ENCODE data around the gene FOXP4. TPM values are rescaled to one million over a fixed set of nuclear protein-coding genes. Genes with fewer than 3 reads are reported as not detected.

Gene FOXP4
- total and polyA plus RNA-seq, 2 of the 13 experiments (the other 11 are each of a cell fraction or from before 2014, with no cell fraction given): 11.0 to 12.4 TPM

- TF ChIP-seq ZNF768 (CRISPR knock-in tag; IDR thresholded peaks at IDR 0.05): no peak
- TF ChIP-seq ZNF430 (CRISPR knock-in tag; IDR thresholded peaks at IDR 0.05): no peak
- TF ChIP-seq NFKBIZ (CRISPR knock-in tag; IDR thresholded peaks at IDR 0.05): no peak
- TF ChIP-seq ZNF639 (CRISPR knock-in tag; conservative IDR thresholded peaks at IDR 0.05): no peak
- TF ChIP-seq NFE2 (CRISPR knock-in tag; IDR thresholded peaks at IDR 0.05): no peak
- no peak for TF ChIP-seq ZNF354B (CRISPR knock-in tag; IDR thresholded peaks at IDR 0.05)
- peak; percentile 50; the same call in 1 of the 2 replicates for TF ChIP-seq ZNF580 (CRISPR knock-in tag; IDR thresholded peaks at IDR 0.05; ENCODE audit: borderline replicate concordance, low read depth)
- TF ChIP-seq, protein P1, sequence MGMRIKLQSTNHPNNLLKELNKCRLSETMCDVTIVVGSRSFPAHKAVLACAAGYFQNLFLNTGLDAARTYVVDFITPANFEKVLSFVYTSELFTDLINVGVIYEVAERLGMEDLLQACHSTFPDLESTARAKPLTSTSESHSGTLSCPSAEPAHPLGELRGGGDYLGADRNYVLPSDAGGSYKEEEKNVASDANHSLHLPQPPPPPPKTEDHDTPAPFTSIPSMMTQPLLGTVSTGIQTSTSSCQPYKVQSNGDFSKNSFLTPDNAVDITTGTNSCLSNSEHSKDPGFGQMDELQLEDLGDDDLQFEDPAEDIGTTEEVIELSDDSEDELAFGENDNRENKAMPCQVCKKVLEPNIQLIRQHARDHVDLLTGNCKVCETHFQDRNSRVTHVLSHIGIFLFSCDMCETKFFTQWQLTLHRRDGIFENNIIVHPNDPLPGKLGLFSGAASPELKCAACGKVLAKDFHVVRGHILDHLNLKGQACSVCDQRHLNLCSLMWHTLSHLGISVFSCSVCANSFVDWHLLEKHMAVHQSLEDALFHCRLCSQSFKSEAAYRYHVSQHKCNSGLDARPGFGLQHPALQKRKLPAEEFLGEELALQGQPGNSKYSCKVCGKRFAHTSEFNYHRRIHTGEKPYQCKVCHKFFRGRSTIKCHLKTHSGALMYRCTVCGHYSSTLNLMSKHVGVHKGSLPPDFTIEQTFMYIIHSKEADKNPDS (CRISPR knock-in tag; IDR thresholded peaks at IDR 0.05): no peak
- TF ChIP-seq PHF20 (CRISPR knock-in tag; IDR thresholded peaks at IDR 0.05): 0 out of 2 replicates have a peak, but pooled peaks have one; percentile 30
- TF ChIP-seq ZFP82 (CRISPR knock-in tag; IDR thresholded peaks at IDR 0.05; ENCODE audit: borderline replicate concordance): no peak
- TF ChIP-seq HHEX (CRISPR knock-in tag; IDR thresholded peaks at IDR 0.05): no peak
- peak; percentile 74 for TF ChIP-seq SALL1 (CRISPR knock-in tag; IDR thresholded peaks at IDR 0.05)
- TF ChIP-seq ARNT2 (CRISPR knock-in tag; IDR thresholded peaks at IDR 0.05; ENCODE audit: low read depth): peak; percentile 61; the same call in 1 of the 2 replicates
- TF ChIP-seq ZNF546 (CRISPR knock-in tag; conservative IDR thresholded peaks at IDR 0.05): no peak
- TF ChIP-seq U2AF1 (optimal IDR thresholded peaks at IDR 0.05; ENCODE audit: low read depth, low read length): no peak
- TF ChIP-seq IKZF4 (CRISPR knock-in tag; IDR thresholded peaks at IDR 0.05; ENCODE audit: borderline replicate concordance, low read depth, not compliant biosample characterization): no peak
- no peak for TF ChIP-seq THYN1 (CRISPR knock-in tag; IDR thresholded peaks at IDR 0.05; ENCODE audit: borderline replicate concordance, low read depth)
- no peak for TF ChIP-seq FOXJ3 (CRISPR knock-in tag; IDR thresholded peaks at IDR 0.05; ENCODE audit: borderline replicate concordance)
- no peak for TF ChIP-seq ZNF383 (CRISPR knock-in tag; IDR thresholded peaks at IDR 0.05; ENCODE audit: borderline replicate concordance)
- no peak for TF ChIP-seq ZKSCAN1 (IDR thresholded peaks at IDR 0.05; ENCODE audit: low read length)
- no peak for TF ChIP-seq SOX6 (IDR thresholded peaks at IDR 0.05)
- TF ChIP-seq SOX6 (CRISPR knock-in tag; IDR thresholded peaks at IDR 0.05): no peak
- TF ChIP-seq AFF4 (CRISPR knock-in tag; IDR thresholded peaks at IDR 0.05): no peak
- no peak for TF ChIP-seq PRPF4 (IDR thresholded peaks at IDR 0.05; ENCODE audit: low read depth, low read length, poor library complexity, severe bottlenecking)
Measured at GRCh38 chr6:41502917-41503671, 43.1 kb upstream of the FOXP4 start (continued).

Measured in HepG2 (cell line).